OCI-LY7 (cell line): Measurements from ENCODE around the gene ACTR2. TPM values are rescaled to one million over a fixed set of nuclear protein-coding genes. Genes with fewer than 3 reads are reported as not detected.
"Not testable (repeated sequence)": the region's sequence is repeated elsewhere in the genome, so short reads cannot be mapped to it uniquely, and the experiment has no call there.

Experiments used
- BruUV-seq: library from RNA; stranded (reverse); fragments of 400-500 nt; replicated peaks from 2 replicates; lab custom pipeline; 2021; lab: Mats Ljungman, UMichigan
- CTCF ChIA-PET: fragments of 300-600 bp; sonication (Branson Sonifier 250); formaldehyde crosslinking; loops from one replicate; lab custom pipeline; 2022; ENCODE audit warnings: antibody characterized with exemption; ENCODE audit not compliant: unreplicated experiment; lab: Charles Lee
- POLR2A ChIA-PET: fragments of 300-600 bp; sonication (Branson Sonifier 250); formaldehyde crosslinking; loops from one replicate; lab custom pipeline; 2022; ENCODE audit warnings: antibody characterized with exemption; lab: Charles Lee
- DNase-seq: peaks from one replicate; pipeline ENCODE4 v3.0.0-alpha.2; 2015; ENCODE audit warnings: low spot score
- H2AFZ ChIP-seq: fragments of 200-600 bp; sonication (generic), shearing (Covaris generic); 2 replicates; pipeline ENCODE4 v1.6.1; 2014; ENCODE audit warnings: mild to moderate bottlenecking, antibody characterized with exemption, low read length, moderate library complexity
- H3K27ac ChIP-seq: fragments of 200-600 bp; sonication (generic); 2 replicates; pipeline ENCODE4 v1.5.1; 2014; ENCODE audit warnings: mixed run types, low read depth, mild to moderate bottlenecking, moderate library complexity, low read length, inconsistent platforms; ENCODE audit not compliant: poor library complexity, severe bottlenecking
- H3K36me3 ChIP-seq: fragments of 200-600 bp; sonication (generic); 2 replicates; pipeline ENCODE4 v1.6.1; 2014; ENCODE audit warnings: mild to moderate bottlenecking, antibody characterized with exemption, low read length, moderate library complexity, mixed read lengths; ENCODE audit not compliant: insufficient read depth
- H3K4me1 ChIP-seq: fragments of 200-600 bp; sonication (generic); 2 replicates; pipeline ENCODE4 v1.5.1; 2014; ENCODE audit warnings: mild to moderate bottlenecking, low read length; ENCODE audit not compliant: insufficient read depth, poor library complexity, severe bottlenecking
- H3K4me2 ChIP-seq: fragments of 200-600 bp; sonication (generic); 2 replicates; pipeline ENCODE4 v1.6.1; 2014; ENCODE audit warnings: mild to moderate bottlenecking, low read length
- H3K4me3 ChIP-seq: fragments of 200-600 bp; sonication (generic); 2 replicates; pipeline ENCODE4 v1.5.1; 2014; ENCODE audit warnings: mild to moderate bottlenecking, low read depth, low read length; ENCODE audit not compliant: poor library complexity, severe bottlenecking
- H3K79me2 ChIP-seq: fragments of 200-600 bp; sonication (generic); 2 replicates; pipeline ENCODE4 v1.6.1; 2016; ENCODE audit warnings: low read depth, mild to moderate bottlenecking, low read length, moderate library complexity, mixed read lengths; ENCODE audit not compliant: insufficient read depth
- H3K9me2 ChIP-seq: fragments of 200-600 bp; sonication (generic); 2 replicates; pipeline ENCODE4 v1.6.1; 2016; ENCODE audit warnings: mild to moderate bottlenecking, low read length, mixed read lengths; ENCODE audit not compliant: insufficient read depth
- H3K9me3 ChIP-seq: fragments of 200-600 bp; sonication (generic); 2 replicates; pipeline ENCODE4 v1.6.1; 2014; ENCODE audit warnings: mild to moderate bottlenecking, mixed run types, low read length, mixed read lengths
- H4K20me1 ChIP-seq: fragments of 200-600 bp; sonication (generic); 2 replicates; pipeline ENCODE4 v1.6.1; 2014; ENCODE audit warnings: mild to moderate bottlenecking, antibody characterized with exemption, low read length, moderate library complexity, mixed read lengths; ENCODE audit not compliant: insufficient read depth
- CTCF ChIP-seq: fragments of 200-600 bp; sonication (generic); conservative IDR thresholded peaks from 2 replicates; pipeline ENCODE4 v1.5.1; 2014; ENCODE audit warnings: mild to moderate bottlenecking, antibody characterized with exemption, low read length, moderate library complexity, mixed read lengths
- EZH2phosphoT487 ChIP-seq: fragments of 200-600 bp; sonication (generic); IDR thresholded peaks from 2 replicates; pipeline ENCODE4 v1.6.1; 2018; ENCODE audit warnings: low read depth, borderline replicate concordance, mild to moderate bottlenecking, mixed run types, antibody characterized with exemption, low read length, moderate library complexity, mixed read lengths
- intact Hi-C: fragments of 100-400 bp; cut with micrococcal nuclease; formaldehyde crosslinking; loops from one replicate; pipeline ENCODE4 v1.10.0; 2022; ENCODE audit not compliant: unreplicated experiment
- total RNA-seq, 2 experiments: library from RNA; depleted of rRNA in 1 of 2; stranded (reverse); fragments of >200 nt in 1 of 2; shearing (Covaris generic) in 1 of 2; gene quantifications; 2 replicates each; pipeline ENCODE4 v1.2.3, GENCODE V29; 2014 to 2022

ACTR2 gene
- total RNA-seq, 2 experiments from 2014 or later: 69.0 to 412 TPM

- ChIA-PET CTCF (no interaction called here), POLR2A (interaction anchor here (0.6 kb wide), 1 partner anchor 24 kb away, joined by 3 read pairs; no protein-coding TSS in a partner anchor)
- H3K27ac ChIP-seq: no peak overlapping the region
- peaks cover 7% of the 10 kb centered on the region for H3K4me1 ChIP-seq
- DNase-seq: no peak
- H3K36me3 ChIP-seq: peaks cover 76% of the 10 kb centered on the region
- no peaks in the 10 kb centered on the region for H4K20me1 ChIP-seq
- H3K4me3 ChIP-seq: no peak overlapping the region
- no peaks in the 10 kb centered on the region for H3K9me2 ChIP-seq
- H3K9me3 ChIP-seq: 0 out of 2 replicates have a peak, but pooled peaks cover 8% of the 10 kb centered on the region
- intact Hi-C loops: no loop called here
- H3K79me2 ChIP-seq: no peaks in the 10 kb centered on the region
- BruUV-seq: no TSS peak
- H2AFZ ChIP-seq: no peak overlapping the region
- H3K4me2 ChIP-seq: no peak overlapping the region
- TF ChIP-seq EZH2phosphoT487: no peak
Observed at GRCh38 chr2:65314801-65315441, 87.3 kb downstream of the ACTR2 start.

GRCh38 chr2:65316072-65316471, 88.4 kb downstream of the ACTR2 start:
- ChIA-PET CTCF (no interaction called here), POLR2A (no interaction called here)
- Histone ChIP-seq H3K4me3 (no peak overlapping the region), H3K36me3 (peaks cover 79% of the 10 kb centered on the region), H3K9me3 (0 out of 2 replicates have a peak, but pooled peaks cover 9% of the 10 kb centered on the region), H2AFZ (no peak overlapping the region), H3K4me1 (peaks cover 16% of the 10 kb centered on the region), H4K20me1 (no peaks in the 10 kb centered on the region), H3K27ac (no peak overlapping the region), H3K4me2 (no peak overlapping the region), H3K9me2 (no peaks in the 10 kb centered on the region), H3K79me2 (no peaks in the 10 kb centered on the region)
- TF ChIP-seq CTCF: no peak
- no peak for TF ChIP-seq EZH2phosphoT487
- no peak for DNase-seq
- intact Hi-C loops: no loop called here
- BruUV-seq: no TSS peak

- POLR2A ChIA-PET: interaction anchor here (0.6 kb wide), 1 partner anchor 246 kb away, joined by 3 read pairs; no protein-coding TSS in a partner anchor
- H3K4me2 ChIP-seq, H3K9me2 ChIP-seq, H3K27ac ChIP-seq, intact Hi-C loops, CTCF ChIA-PET, BruUV-seq, H2AFZ ChIP-seq, H4K20me1 ChIP-seq, H3K9me3 ChIP-seq, H3K4me3 ChIP-seq, H3K79me2 ChIP-seq, DNase-seq: not testable (repeated sequence)
- peaks cover 70% of the 10 kb centered on the region for H3K36me3 ChIP-seq
- peaks cover 28% of the 10 kb centered on the region for H3K4me1 ChIP-seq
Observed at GRCh38 chr2:65317351-65317750, 89.7 kb downstream of the ACTR2 start.
